GM12891 (cell line): Measurements from ENCODE around the gene DENND1C.

ENCODE experiments used
- DNase-seq: peaks from one replicate; pipeline ENCODE4 v3.0.0; 2011; ENCODE audit warnings: low spot score; ENCODE audit not compliant: insufficient read length
- FAIRE-seq: peaks from 2 replicates; lab custom pipeline; 2011; peaks lifted over from hg19 to GRCh38; lab: Jason Lieb, UNC
- PAX5 ChIP-seq: IDR thresholded peaks from 2 replicates; pipeline ENCODE4 v1.6.1; 2011; ENCODE audit warnings: low read length, moderate library complexity, mild to moderate bottlenecking; ENCODE audit not compliant: insufficient read depth, severe bottlenecking
- POLR2A ChIP-seq: IDR thresholded peaks from 2 replicates; pipeline ENCODE4 v1.6.1; 2011; ENCODE audit warnings: low read depth, low read length, control low read depth
- POLR2AphosphoS5 ChIP-seq: IDR thresholded peaks from 2 replicates; pipeline ENCODE4 v1.6.1; 2011; ENCODE audit warnings: low read depth, low read length, control low read depth
- POU2F2 ChIP-seq: IDR thresholded peaks from 2 replicates; pipeline ENCODE4 v1.6.1; 2011; ENCODE audit warnings: low read depth, mild to moderate bottlenecking, control low read depth, low read length, moderate library complexity
- SPI1 ChIP-seq: IDR thresholded peaks from 2 replicates; pipeline ENCODE4 v1.6.1; 2011; ENCODE audit warnings: low read depth, low read length, control low read depth
- TAF1 ChIP-seq: IDR thresholded peaks from 2 replicates; pipeline ENCODE4 v1.6.1; 2011; ENCODE audit warnings: low read depth, low read length, control low read depth

Gene DENND1C

GRCh38 chr19:6521718-6522646 is 40.4 kb upstream of the DENND1C start:
- no peak for DNase-seq
- TF ChIP-seq POLR2AphosphoS5 (peak; percentile 66; the same call in 1 of the 2 replicates), SPI1 (peak; percentile 87), POU2F2 (peak; percentile 91; the same call in 1 of the 2 replicates), POLR2A (peak; percentile 51; the same call in 1 of the 2 replicates), PAX5 (peak; percentile 84), TAF1 (no peak)
- peak; percentile 98 for FAIRE-seq

GRCh38 chr19:6519289-6519688 is 37.7 kb upstream of the DENND1C start:
- no peak for FAIRE-seq

GRCh38 chr19:6518145-6518911 is 36.7 kb upstream of the DENND1C start:
- FAIRE-seq (peak; percentile 95), DNase-seq (no peak)
- TF ChIP-seq TAF1 (no peak), SPI1 (no peak), PAX5 (no peak), POLR2AphosphoS5 (0 out of 2 replicates have a peak, but pooled peaks have one; percentile 20), POLR2A (0 out of 2 replicates have a peak, but pooled peaks have one; percentile 38), POU2F2 (no peak)

More at GRCh38 chr19:6519289-6519688, 37.7 kb upstream of the DENND1C start:
- no peak for DNase-seq
- TF ChIP-seq SPI1 (no peak), TAF1 (no peak), POU2F2 (no peak), POLR2A (no peak), POLR2AphosphoS5 (no peak), PAX5 (no peak)

GRCh38 chr19:6516659-6517291 is 35.2 kb upstream of the DENND1C start:
- TF ChIP-seq PAX5 (no peak), POLR2AphosphoS5 (0 out of 2 replicates have a peak, but pooled peaks have one; percentile 16), TAF1 (0 out of 2 replicates have a peak, but pooled peaks have one; percentile 41), SPI1 (no peak), POU2F2 (peak; percentile 82; the same call in 1 of the 2 replicates), POLR2A (peak; percentile 39; the same call in 1 of the 2 replicates)
- peak; percentile 82 for DNase-seq
- no peak for FAIRE-seq

- TF ChIP-seq POLR2AphosphoS5 (0 out of 2 replicates have a peak, but pooled peaks have one; percentile 22), POLR2A (peak; percentile 50; the same call in 1 of the 2 replicates), POU2F2 (0 out of 2 replicates have a peak, but pooled peaks have one; percentile 14), PAX5 (no peak), SPI1 (peak; percentile 87), TAF1 (no peak)
- DNase-seq, result peak; percentile 83
- peak; percentile 96 for FAIRE-seq
These were observed 34.6 kb upstream of the DENND1C start for GRCh38 chr19:6516018-6516658.

GRCh38 chr19:6514926-6515544 is 33.4 kb upstream of the DENND1C start:
- FAIRE-seq, result no peak
- TF ChIP-seq POU2F2 (no peak), POLR2A (no peak)
- DNase-seq, result no peak

- DNase-seq, result no peak
- no peak for FAIRE-seq
- TF ChIP-seq POLR2A (no peak), POU2F2 (no peak), PAX5 (no peak), SPI1 (no peak), TAF1 (no peak), POLR2AphosphoS5 (no peak)
These were observed 32.5 kb upstream of the DENND1C start for GRCh38 chr19:6514089-6514488.

GRCh38 chr19:6510618-6511017 is 29.0 kb upstream of the DENND1C start:
- TF ChIP-seq PAX5 (no peak), POLR2A (no peak), POLR2AphosphoS5 (no peak), TAF1 (no peak), POU2F2 (no peak), SPI1 (no peak)
- DNase-seq (no peak), FAIRE-seq (no peak)
